Measurements from ENCODE around the gene TECPR2. TPM values are rescaled to one million over a fixed set of nuclear protein-coding genes. Genes with fewer than 3 reads are reported as not detected.
A peak's percentile ranks its signal among the peaks of the same experiment; 100 is the strongest.

Gene TECPR2
- total and polyA plus RNA-seq, 2 of the 13 experiments (the other 11 are each of a cell fraction or from before 2014, with no cell fraction given), result 3.5 to 5.7 TPM

GRCh38 chr14:102320671-102321455, 41.9 kb upstream of the TECPR2 start (continued):
- TF ChIP-seq, protein P1, sequence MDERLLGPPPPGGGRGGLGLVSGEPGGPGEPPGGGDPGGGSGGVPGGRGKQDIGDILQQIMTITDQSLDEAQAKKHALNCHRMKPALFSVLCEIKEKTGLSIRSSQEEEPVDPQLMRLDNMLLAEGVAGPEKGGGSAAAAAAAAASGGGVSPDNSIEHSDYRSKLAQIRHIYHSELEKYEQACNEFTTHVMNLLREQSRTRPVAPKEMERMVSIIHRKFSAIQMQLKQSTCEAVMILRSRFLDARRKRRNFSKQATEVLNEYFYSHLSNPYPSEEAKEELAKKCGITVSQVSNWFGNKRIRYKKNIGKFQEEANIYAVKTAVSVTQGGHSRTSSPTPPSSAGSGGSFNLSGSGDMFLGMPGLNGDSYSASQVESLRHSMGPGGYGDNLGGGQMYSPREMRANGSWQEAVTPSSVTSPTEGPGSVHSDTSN (CRISPR knock-in tag; IDR thresholded peaks at IDR 0.05), result no peak
- peak; percentile 55; the same call in 1 of the 2 replicates for TF ChIP-seq TOPORS (CRISPR knock-in tag; IDR thresholded peaks at IDR 0.05)
- no peak for TF ChIP-seq NFRKB (IDR thresholded peaks at IDR 0.05)
- TF ChIP-seq MAF1 (CRISPR knock-in tag; IDR thresholded peaks at IDR 0.05; ENCODE audit: borderline replicate concordance), result no peak
- TF ChIP-seq NR1H2 (CRISPR knock-in tag; IDR thresholded peaks at IDR 0.05; ENCODE audit: borderline replicate concordance, low read depth), result 0 out of 2 replicates have a peak, but pooled peaks have one; percentile 66
- TF ChIP-seq CREBL2 (CRISPR knock-in tag; IDR thresholded peaks at IDR 0.05; ENCODE audit: borderline replicate concordance), result no peak
- TF ChIP-seq ZNF446 (CRISPR knock-in tag; IDR thresholded peaks at IDR 0.05), result no peak
- TF ChIP-seq PLRG1 (conservative IDR thresholded peaks at IDR 0.05), result no peak
- TF ChIP-seq CBX5 (CRISPR knock-in tag; IDR thresholded peaks at IDR 0.05; ENCODE audit: borderline replicate concordance), result no peak
- no peak for TF ChIP-seq SMARCE1 (IDR thresholded peaks at IDR 0.05; ENCODE audit: borderline replicate concordance)
- TF ChIP-seq SPEN (CRISPR knock-in tag; IDR thresholded peaks at IDR 0.05; ENCODE audit: low read depth), result peak; percentile 12; the same call in 1 of the 2 replicates
- TF ChIP-seq, protein P2, sequence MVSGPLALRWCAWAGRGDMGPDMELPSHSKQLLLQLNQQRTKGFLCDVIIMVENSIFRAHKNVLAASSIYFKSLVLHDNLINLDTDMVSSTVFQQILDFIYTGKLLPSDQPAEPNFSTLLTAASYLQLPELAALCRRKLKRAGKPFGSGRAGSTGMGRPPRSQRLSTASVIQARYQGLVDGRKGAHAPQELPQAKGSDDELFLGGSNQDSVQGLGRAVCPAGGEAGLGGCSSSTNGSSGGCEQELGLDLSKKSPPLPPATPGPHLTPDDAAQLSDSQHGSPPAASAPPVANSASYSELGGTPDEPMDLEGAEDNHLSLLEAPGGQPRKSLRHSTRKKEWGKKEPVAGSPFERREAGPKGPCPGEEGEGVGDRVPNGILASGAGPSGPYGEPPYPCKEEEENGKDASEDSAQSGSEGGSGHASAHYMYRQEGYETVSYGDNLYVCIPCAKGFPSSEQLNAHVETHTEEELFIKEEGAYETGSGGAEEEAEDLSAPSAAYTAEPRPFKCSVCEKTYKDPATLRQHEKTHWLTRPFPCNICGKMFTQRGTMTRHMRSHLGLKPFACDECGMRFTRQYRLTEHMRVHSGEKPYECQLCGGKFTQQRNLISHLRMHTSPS (CRISPR knock-in tag; IDR thresholded peaks at IDR 0.05; ENCODE audit: low read depth), result peak; percentile 83
- TF ChIP-seq ZNF333 (CRISPR knock-in tag; IDR thresholded peaks at IDR 0.05; ENCODE audit: borderline replicate concordance), result no peak
- TF ChIP-seq GABPA (IDR thresholded peaks at IDR 0.05; ENCODE audit: low read depth, low read length), result no peak
- peak; percentile 35; the same call in 1 of the 2 replicates for TF ChIP-seq GABPA (CRISPR knock-in tag; IDR thresholded peaks at IDR 0.05; ENCODE audit: low read depth)
- TF ChIP-seq ZNF20 (CRISPR knock-in tag; IDR thresholded peaks at IDR 0.05), result no peak
- no peak for TF ChIP-seq MAFK (conservative IDR thresholded peaks at IDR 0.05 in 1 of 2, IDR thresholded peaks at IDR 0.05 in 1 of 2; ENCODE audit: low read length in 2 of 2)
- TF ChIP-seq ZNF510 (CRISPR knock-in tag; IDR thresholded peaks at IDR 0.05; ENCODE audit: low read depth), result 0 out of 2 replicates have a peak, but pooled peaks have one; percentile 23
- peak; percentile 98 for TF ChIP-seq HNF4A (CRISPR knock-in tag; IDR thresholded peaks at IDR 0.05)
- TF ChIP-seq, protein P3, sequence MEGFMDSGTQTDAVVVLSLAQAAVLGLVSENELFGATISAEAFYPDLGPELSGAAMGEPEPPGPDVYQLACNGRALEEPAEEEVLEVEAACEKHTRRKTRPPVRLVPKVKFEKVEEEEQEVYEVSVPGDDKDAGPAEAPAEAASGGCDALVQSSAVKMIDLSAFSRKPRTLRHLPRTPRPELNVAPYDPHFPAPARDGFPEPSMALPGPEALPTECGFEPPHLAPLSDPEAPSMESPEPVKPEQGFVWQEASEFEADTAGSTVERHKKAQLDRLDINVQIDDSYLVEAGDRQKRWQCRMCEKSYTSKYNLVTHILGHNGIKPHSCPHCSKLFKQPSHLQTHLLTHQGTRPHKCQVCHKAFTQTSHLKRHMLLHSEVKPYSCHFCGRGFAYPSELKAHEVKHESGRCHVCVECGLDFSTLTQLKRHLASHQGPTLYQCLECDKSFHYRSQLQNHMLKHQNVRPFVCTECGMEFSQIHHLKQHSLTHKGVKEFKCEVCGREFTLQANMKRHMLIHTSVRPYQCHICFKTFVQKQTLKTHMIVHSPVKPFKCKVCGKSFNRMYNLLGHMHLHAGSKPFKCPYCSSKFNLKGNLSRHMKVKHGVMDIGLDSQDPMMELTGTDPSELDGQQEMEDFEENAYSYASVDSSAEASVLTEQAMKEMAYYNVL (CRISPR knock-in tag; IDR thresholded peaks at IDR 0.05; ENCODE audit: borderline replicate concordance), result no peak; the same call in 1 of the 2 replicates
- 0 out of 2 replicates have a peak, but pooled peaks have one; percentile 43 for TF ChIP-seq MIER3 (CRISPR knock-in tag; IDR thresholded peaks at IDR 0.05; ENCODE audit: borderline replicate concordance)
- 0 out of 2 replicates have a peak, but pooled peaks have one; percentile 33 for TF ChIP-seq ZZZ3 (CRISPR knock-in tag; IDR thresholded peaks at IDR 0.05; ENCODE audit: borderline replicate concordance)
- no peak for TF ChIP-seq ZBTB42 (CRISPR knock-in tag; IDR thresholded peaks at IDR 0.05)
- no peak for TF ChIP-seq ZNF782 (CRISPR knock-in tag; IDR thresholded peaks at IDR 0.05; ENCODE audit: borderline replicate concordance)
- TF ChIP-seq ELF4 (CRISPR knock-in tag; IDR thresholded peaks at IDR 0.05; ENCODE audit: borderline replicate concordance), result no peak
